H1 (cell line): Measurements from ENCODE around the gene CHST10. TPM values are rescaled to one million over a fixed set of nuclear protein-coding genes. Genes with fewer than 3 reads are reported as not detected.
"Not testable (repeated sequence)": the region's sequence is repeated elsewhere in the genome, so short reads cannot be mapped to it uniquely, and the experiment has no call there.

Experiments used
- CTCF ChIA-PET: fragments of 300-600 bp; sonication (Branson Sonifier 250); formaldehyde crosslinking; loops from one replicate; lab custom pipeline; 2021; ENCODE audit not compliant: partially characterized antibody; lab: Charles Lee
- POLR2A ChIA-PET: fragments of 300-600 bp; sonication (Branson Sonifier 250); formaldehyde crosslinking; loops from one replicate; lab custom pipeline; 2021; ENCODE audit warnings: inconsistent platforms; ENCODE audit not compliant: partially characterized antibody; lab: Charles Lee
- DNase-seq, 2 experiments: peaks; one replicate each; pipeline versions ENCODE4 v3.0.0 to v3.0.0-alpha.2; 2010 to 2022; ENCODE audit warnings: low spot score in 2 of 2, low read depth in 1 of 2, mixed read lengths in 1 of 2
- FAIRE-seq: peaks from 2 replicates; lab custom pipeline; 2011; peaks lifted over from hg19 to GRCh38; lab: Jason Lieb, UNC
- H2AFZ ChIP-seq: 2 replicates; pipeline ENCODE4 v1.8.1; 2012; ENCODE audit warnings: low read length, inconsistent platforms
- H2AK5ac ChIP-seq: 2 replicates; pipeline ENCODE4 v1.6.1; 2013; ENCODE audit warnings: low read depth, low read length
- H2BK120ac ChIP-seq: replicated peaks from 2 replicates; pipeline ENCODE3; 2013; ENCODE audit warnings: low read depth, low read length, inconsistent platforms
- H2BK12ac ChIP-seq: 2 replicates; pipeline ENCODE4 v1.6.1; 2013; ENCODE audit warnings: low read depth, low read length
- H2BK15ac ChIP-seq: 2 replicates; pipeline ENCODE4 v1.6.1; 2013; ENCODE audit warnings: low read length
- H2BK20ac ChIP-seq: 2 replicates; pipeline ENCODE4 v1.6.1; 2013; ENCODE audit warnings: low read length
- H2BK5ac ChIP-seq: 2 replicates; pipeline ENCODE4 v1.6.1; 2013; ENCODE audit warnings: low read depth, low read length
- H3K14ac ChIP-seq: 2 replicates; pipeline ENCODE4 v1.6.1; 2013; ENCODE audit warnings: inconsistent platforms; ENCODE audit not compliant: insufficient read length
- H3K18ac ChIP-seq: 2 replicates; pipeline ENCODE4 v1.6.1; 2013; ENCODE audit warnings: low read length; ENCODE audit errors: extremely low read depth
- H3K23ac ChIP-seq: 2 replicates; pipeline ENCODE4 v1.6.1; 2013; ENCODE audit warnings: inconsistent platforms; ENCODE audit not compliant: insufficient read length
- H3K23me2 ChIP-seq: 2 replicates; pipeline ENCODE4 v1.6.1; 2013; ENCODE audit warnings: low read depth, low read length
- H3K27ac ChIP-seq: 2 replicates; pipeline ENCODE4 v1.6.1; 2011; ENCODE audit warnings: low read depth, low read length, inconsistent platforms
- H3K27me3 ChIP-seq, 4 experiments: replicated peaks in 1 of 4; 1 replicate in 1 of 4; 2 replicates in 3 of 4; pipeline versions ENCODE4 v1.6.1 to v1.8.1; 2011 to 2013; ENCODE audit warnings: low read length in 3 of 4, mild to moderate bottlenecking in 3 of 4, inconsistent platforms in 2 of 4, mixed read lengths in 2 of 4, moderate library complexity in 1 of 4; ENCODE audit not compliant: control insufficient read depth in 3 of 4, insufficient read depth in 3 of 4; ENCODE audit errors: extremely low read depth in 1 of 4
- H3K36me3 ChIP-seq, 4 experiments: 2 replicates each; pipeline versions ENCODE4 v1.6.1 to v1.8.1; 2011 to 2013; ENCODE audit warnings: mild to moderate bottlenecking in 4 of 4, low read length in 3 of 4, moderate library complexity in 2 of 4, control low read depth in 1 of 4, inconsistent platforms in 1 of 4; ENCODE audit not compliant: insufficient read depth in 4 of 4, control insufficient read depth in 2 of 4
- H3K4ac ChIP-seq: replicated peaks from 2 replicates; pipeline ENCODE3; 2013; ENCODE audit warnings: low read length, low read depth, mixed read lengths, inconsistent platforms; ENCODE audit not compliant: insufficient read length
- H3K4me1 ChIP-seq, 4 experiments: replicated peaks in 1 of 4; 1 replicate in 1 of 4; 2 replicates in 3 of 4; pipeline versions ENCODE4 v1.6.1 to v1.8.1; 2011 to 2013; ENCODE audit warnings: low read length in 3 of 4, inconsistent platforms in 2 of 4, mixed read lengths in 1 of 4; ENCODE audit not compliant: insufficient read depth in 4 of 4, control insufficient read depth in 3 of 4
- H3K4me2 ChIP-seq, 2 experiments: 2 replicates each; pipeline versions ENCODE4 v1.6.1 to v1.8.1; 2011 to 2013; ENCODE audit warnings: low read depth in 2 of 2, low read length in 2 of 2, control low read depth in 1 of 2, inconsistent platforms in 1 of 2, mild to moderate bottlenecking in 1 of 2; ENCODE audit not compliant: insufficient read depth in 1 of 2
- H3K4me3 ChIP-seq, 4 experiments: fragments of 200-600, 300-600 bp in 1 of 4; sonication (generic), shearing (Covaris generic), sonication (Bioruptor Twin) in 1 of 4; 2 replicates each; pipeline versions ENCODE4 v1.5.1 to v1.8.1; 2011 to 2016; ENCODE audit warnings: low read length in 4 of 4, low read depth in 3 of 4, control low read depth in 2 of 4, inconsistent platforms in 2 of 4, mild to moderate bottlenecking in 2 of 4, mixed read lengths in 1 of 4, moderate library complexity in 1 of 4; ENCODE audit not compliant: insufficient read depth in 2 of 4; ENCODE audit errors: extremely low read depth in 1 of 4
- H3K56ac ChIP-seq: replicated peaks from 2 replicates; pipeline ENCODE3; 2013; ENCODE audit warnings: low read depth, mild to moderate bottlenecking, mixed read lengths, low read length, inconsistent platforms; ENCODE audit not compliant: insufficient read length
- H3K79me1 ChIP-seq: 2 replicates; pipeline ENCODE4 v1.6.1; 2013; ENCODE audit warnings: low read depth, low read length, control low read depth
- H3K79me2 ChIP-seq, 2 experiments: 2 replicates each; pipeline versions ENCODE4 v1.6.1 to v1.8.1; 2012 to 2013; ENCODE audit warnings: low read length in 2 of 2, mild to moderate bottlenecking in 2 of 2, inconsistent platforms in 1 of 2; ENCODE audit not compliant: insufficient read depth in 2 of 2, control insufficient read depth in 1 of 2
- H3K9ac ChIP-seq, 4 experiments: replicated peaks in 1 of 4; 1 replicate in 1 of 4; 2 replicates in 3 of 4; pipeline versions ENCODE4 v1.6.1 to v1.8.1; 2011 to 2013; ENCODE audit warnings: low read depth in 3 of 4, low read length in 3 of 4, control low read depth in 2 of 4, mild to moderate bottlenecking in 2 of 4, moderate library complexity in 2 of 4, inconsistent platforms in 1 of 4; ENCODE audit errors: extremely low read depth in 1 of 4
- H3K9me3 ChIP-seq, 2 experiments: 2 replicates each; pipeline versions ENCODE4 v1.6.1 to v1.8.1; 2012 to 2013; ENCODE audit warnings: mild to moderate bottlenecking in 2 of 2, moderate library complexity in 2 of 2, control low read depth in 1 of 2, inconsistent platforms in 1 of 2, low read depth in 1 of 2, low read length in 1 of 2, mixed read lengths in 1 of 2; ENCODE audit not compliant: insufficient read depth in 2 of 2
- H4K20me1 ChIP-seq, 2 experiments: replicated peaks in 1 of 2; 2 replicates each; pipeline versions ENCODE3 to v1.8.1; 2011 to 2013; ENCODE audit warnings: inconsistent platforms in 2 of 2, low read length in 2 of 2, mild to moderate bottlenecking in 1 of 2; ENCODE audit not compliant: insufficient read depth in 2 of 2, control insufficient read depth in 1 of 2
- H4K5ac ChIP-seq: 2 replicates; pipeline ENCODE4 v1.6.1; 2013; ENCODE audit warnings: low read length, low read depth, mixed read lengths, inconsistent platforms; ENCODE audit not compliant: insufficient read length
- H4K8ac ChIP-seq: 2 replicates; pipeline ENCODE4 v1.8.0; 2013; ENCODE audit warnings: mild to moderate bottlenecking, moderate library complexity, low read length, inconsistent platforms; ENCODE audit not compliant: insufficient read depth; ENCODE audit errors: extremely low read depth
- H4K91ac ChIP-seq: replicated peaks from 2 replicates; pipeline ENCODE3; 2013; ENCODE audit warnings: low read length, mixed read lengths, inconsistent platforms; ENCODE audit not compliant: insufficient read length
- WGBS, 2 experiments: shearing (Covaris generic) in 1 of 2; methylation state at CpG; one replicate each; pipeline versions ENCODE4 v1.1.6 to v1.1.7; 2013 to 2015; ENCODE audit warnings: low lambda C conversion rate in 2 of 2, mixed read lengths in 2 of 2, inconsistent platforms in 1 of 2, low coverage in 1 of 2, missing lambda C conversion rate in 1 of 2; ENCODE audit not compliant: insufficient replicate concordance in 2 of 2, insufficient coverage in 1 of 2, insufficient read length in 1 of 2; ENCODE audit errors: extremely low coverage in 1 of 2, missing lambda C conversion rate in 1 of 2; 5-methylcytosine and 5-hydroxymethylcytosine counted together
- polyA plus RNA-seq, 7 experiments: library from polyadenylated mRNA; depleted of rRNA in 3 of 7; stranded (reverse) in 5 of 7; unstranded in 2 of 7; fragments of >200 nt in 5 of 7; fragments of 200-250 nt in 2 of 7; gene quantifications; 1 replicate in 5 of 7; 2 replicates in 1 of 7; 4 replicates in 1 of 7; pipeline versions ENCODE4 v1.2.1 to v1.2.3, GENCODE V29; 2011 to 2013; ENCODE audit warnings: missing spikeins in 2 of 7, mixed read lengths in 2 of 7
- total RNA-seq: library from RNA; stranded (reverse); fragmentation: NEBNext Ultra II Directional; extraction: Animal tissue kit (Norgen Biotek cat#: 25700); gene quantifications from 2 replicates; pipeline ENCODE4 v1.2.1, GENCODE V29; 2021

Gene CHST10
- total and polyA plus RNA-seq, 2 of the 8 experiments (the other 6 are each of a cell fraction or from before 2014, with no cell fraction given), result 27.3 to 29.1 TPM

- H3K56ac ChIP-seq, H3K4me3 ChIP-seq, H2AK5ac ChIP-seq, H3K79me2 ChIP-seq, H3K4me1 ChIP-seq, H2BK20ac ChIP-seq, H3K4me2 ChIP-seq, H4K5ac ChIP-seq, H4K91ac ChIP-seq, H3K36me3 ChIP-seq, FAIRE-seq, H3K18ac ChIP-seq, H3K79me1 ChIP-seq, H2BK15ac ChIP-seq, H3K27ac ChIP-seq, H3K23me2 ChIP-seq, H4K20me1 ChIP-seq, H3K14ac ChIP-seq, H3K4ac ChIP-seq, DNase-seq, H2AFZ ChIP-seq, H4K8ac ChIP-seq, H2BK5ac ChIP-seq, H3K9ac ChIP-seq, H2BK120ac ChIP-seq, H2BK12ac ChIP-seq, H3K27me3 ChIP-seq, POLR2A ChIA-PET, H3K23ac ChIP-seq: not testable (repeated sequence)
- WGBS, 2 experiments, result 67% methylated on average over 1 of the region's 1 CpG; no CpG with 5 or more reads in 1 of the 2 experiments
- CTCF ChIA-PET, result interaction anchor here (3.2 kb wide), 1 partner anchor 83 kb away, joined by 11 read pairs; no protein-coding TSS in a partner anchor
- H3K9me3 ChIP-seq, result peaks cover 0 to 10% of the 10 kb centered on the region in 2 experiments; a peak in 2 of 4 replicates
Measured at GRCh38 chr2:100345144-100345543, 72.3 kb downstream of the CHST10 start.
